ENCODE measurements around the gene KIF13A.
"Not testable (repeated sequence)": the region's sequence is repeated elsewhere in the genome, so short reads cannot be mapped to it uniquely, and the experiment has no call there.

The KIF13A gene

DNA sequence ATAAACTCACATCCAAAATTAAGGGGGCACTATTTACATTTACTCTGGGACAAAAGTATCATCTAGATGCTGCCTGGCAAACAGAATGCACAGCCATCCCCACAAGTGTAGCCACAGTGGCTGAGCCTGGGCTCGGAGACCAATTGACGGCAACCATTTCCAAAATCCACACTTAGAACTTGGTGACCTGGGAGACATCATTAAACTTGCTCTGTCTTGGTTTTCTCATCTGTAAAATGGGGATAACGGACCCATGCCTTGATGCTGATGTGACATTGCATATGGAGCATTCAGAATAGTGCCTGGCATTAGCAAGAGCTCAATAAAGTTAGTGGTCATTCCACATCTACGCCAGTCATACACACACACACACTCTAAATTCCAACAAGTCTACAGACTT, 140.7 kb downstream of the KIF13A start:
- no peak for DNase-seq (ENCODE audit: low read depth in 2 of 2)

DNA sequence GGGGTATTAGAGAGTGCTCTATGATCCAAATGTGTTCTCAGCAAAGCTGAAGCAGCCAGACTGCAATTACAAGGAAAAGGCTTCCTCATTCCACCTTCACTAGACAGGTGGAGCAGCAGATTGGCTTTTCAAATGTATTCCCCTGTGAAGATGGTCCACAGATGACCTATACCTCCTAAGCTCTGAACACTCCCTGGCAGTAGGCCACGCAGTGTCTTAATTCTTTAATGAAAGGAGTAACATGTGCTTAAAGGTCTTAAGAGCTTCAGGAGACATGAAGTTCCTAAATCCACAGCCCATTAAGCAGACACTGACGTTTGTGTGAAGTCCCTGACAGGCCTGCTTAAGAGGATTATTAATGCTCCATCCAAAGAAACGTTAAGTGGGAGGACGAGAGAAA, 141.8 kb downstream of the KIF13A start:
- DNase-seq (ENCODE audit: low read depth in 2 of 2) = no peak

DNA sequence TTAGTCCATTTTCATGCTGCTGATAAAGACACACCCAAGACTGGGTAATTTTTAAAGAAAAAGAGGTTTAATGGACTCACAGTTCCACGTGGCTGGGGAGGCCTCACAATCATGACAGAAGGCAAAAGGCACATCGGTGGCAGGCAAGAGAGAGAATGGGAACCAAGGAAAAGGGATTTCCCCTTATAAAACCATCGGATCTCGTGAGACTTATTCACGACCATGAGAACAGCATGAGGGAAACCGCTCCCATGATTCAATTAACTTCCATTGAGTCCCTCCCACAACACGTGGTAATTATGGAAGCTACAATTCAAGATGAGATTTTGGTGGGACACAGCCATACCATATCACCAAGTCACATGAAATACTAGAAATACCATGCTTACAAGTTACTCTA, 142.5 kb downstream of the KIF13A start:
- not testable (repeated sequence) for DNase-seq (ENCODE audit: low read depth in 2 of 2)

DNA sequence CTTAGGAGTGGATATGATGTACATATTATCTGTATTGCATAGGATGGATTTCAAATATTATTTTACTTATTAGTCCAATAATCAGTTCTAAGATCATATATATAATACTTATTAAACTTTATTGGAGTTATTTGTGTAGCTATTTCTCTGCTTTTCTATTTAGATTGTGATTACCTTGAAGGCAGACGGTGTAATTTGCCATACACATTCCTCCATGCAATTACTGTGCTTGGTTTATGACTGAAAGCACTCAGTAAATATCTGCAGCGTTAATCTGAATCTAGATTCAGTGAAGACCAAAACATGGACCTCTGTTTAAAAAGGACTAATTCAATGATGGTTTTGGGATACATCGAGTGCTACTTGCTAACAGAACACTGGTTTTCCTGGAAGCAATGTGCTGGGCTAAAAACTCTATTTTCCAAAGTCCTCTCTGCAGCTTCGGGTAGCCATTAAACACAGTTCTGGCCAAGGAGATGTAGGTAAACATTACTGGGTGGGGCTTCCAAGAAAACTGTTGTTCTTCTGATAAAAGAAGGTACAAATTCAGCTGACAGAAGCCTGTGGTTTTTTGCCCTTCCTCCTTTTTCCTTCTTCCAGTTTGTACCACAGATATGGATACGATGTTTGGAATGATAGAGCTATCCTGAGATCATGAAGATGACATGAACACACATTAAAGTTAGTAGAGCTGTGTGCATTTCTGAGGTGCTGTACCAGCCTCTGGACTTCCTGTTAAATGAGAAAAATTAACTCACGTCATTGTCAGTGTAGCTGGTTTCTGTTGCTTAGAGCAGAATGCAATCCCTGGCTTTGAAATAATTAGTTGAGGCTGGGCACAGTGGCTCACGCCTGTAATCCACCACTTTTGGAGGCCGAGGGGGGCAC, 144.3 kb downstream of the KIF13A start:
- DNase-seq (ENCODE audit: low read depth in 2 of 2) = no peak

DNA sequence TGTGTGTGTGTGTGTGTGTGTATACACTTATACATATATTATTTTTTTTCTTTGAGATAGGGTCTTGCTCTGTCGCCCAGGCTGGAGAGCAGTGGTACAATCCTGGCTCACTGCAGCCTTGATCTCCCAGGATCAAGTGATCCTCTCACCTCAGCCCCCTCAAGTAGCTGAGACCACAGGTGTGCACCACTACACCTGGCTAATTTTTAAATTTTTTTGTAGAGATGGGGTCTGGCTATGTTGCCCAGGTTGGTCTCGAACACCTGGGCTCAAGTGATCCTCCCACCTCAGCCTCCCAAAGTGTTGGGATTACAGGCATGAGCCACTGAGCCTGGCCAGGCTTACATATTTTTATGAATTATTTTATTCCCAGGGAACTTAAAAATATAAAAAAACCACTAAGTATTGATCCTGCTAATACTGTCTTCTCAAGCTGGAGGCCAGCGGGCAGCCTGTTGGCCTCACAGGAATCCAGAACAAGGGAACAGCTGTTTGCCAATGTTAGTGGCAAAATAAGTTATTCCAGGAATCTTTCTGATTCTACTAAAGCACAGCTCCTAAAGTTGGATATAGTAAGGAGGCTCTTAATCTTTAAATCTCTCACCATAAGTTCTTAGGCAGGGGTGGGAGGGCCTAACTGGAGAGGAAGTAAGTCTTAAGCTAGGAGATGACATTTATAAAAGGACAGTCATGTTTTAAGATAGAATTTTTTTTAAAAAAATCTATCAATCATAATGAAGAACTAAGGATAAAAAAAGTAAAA, 145.2 kb downstream of the KIF13A start:
- DNase-seq (ENCODE audit: low read depth in 2 of 2) = no peak

DNA sequence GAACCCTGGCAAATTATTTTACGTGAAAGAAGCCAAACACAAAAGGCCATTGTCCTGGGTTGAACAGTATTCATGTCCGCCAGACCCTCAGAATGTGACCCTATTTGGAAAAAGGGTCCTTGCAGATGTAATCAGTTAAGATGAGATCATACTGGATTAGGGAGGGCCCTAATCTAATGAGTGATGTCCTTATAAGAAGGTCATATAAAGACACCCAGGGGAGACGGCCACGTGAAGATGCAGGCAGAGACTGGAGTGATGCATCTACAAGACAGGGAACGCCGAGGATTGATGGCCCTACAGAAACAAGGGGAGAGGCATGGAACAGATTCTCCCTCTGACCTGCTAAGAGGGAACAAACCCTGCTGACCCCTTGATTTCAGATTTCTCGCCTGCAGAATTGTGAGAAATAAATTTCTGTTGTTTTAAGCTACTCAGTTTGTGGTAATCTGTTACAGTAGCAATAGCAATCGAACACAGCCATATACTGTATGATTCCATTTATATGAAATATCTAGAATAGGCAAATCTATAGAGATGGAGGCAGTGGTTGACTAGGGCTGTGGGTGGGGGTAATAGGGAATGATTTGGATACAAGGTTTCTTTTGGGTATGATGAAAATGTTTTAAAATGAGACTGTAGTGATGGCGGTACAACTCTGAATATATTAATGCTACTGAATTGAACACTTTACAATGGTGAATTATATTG, 147.8 kb downstream of the KIF13A start:
- DNase-seq (ENCODE audit: low read depth in 2 of 2) = no peak

DNA sequence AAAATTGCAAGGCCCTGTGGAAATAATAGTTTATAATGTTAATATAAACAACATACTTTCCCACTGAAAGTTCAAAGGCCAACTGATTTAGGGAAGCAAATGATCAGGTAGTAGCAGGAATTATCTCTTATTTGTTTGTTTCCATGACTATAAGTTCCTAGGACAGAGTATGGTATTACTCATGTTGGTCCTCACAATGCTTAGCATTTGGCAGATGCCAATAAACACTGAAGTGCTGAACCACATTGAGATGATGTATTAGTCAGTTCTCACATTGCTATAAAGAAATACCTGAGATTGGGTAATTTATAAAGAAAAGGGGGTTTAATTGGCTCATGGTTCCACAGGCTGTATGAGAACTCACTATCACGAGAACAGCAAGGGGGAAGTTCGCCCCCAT, 151.1 kb downstream of the KIF13A start:
- no peak for DNase-seq (ENCODE audit: low read depth in 2 of 2)

DNA sequence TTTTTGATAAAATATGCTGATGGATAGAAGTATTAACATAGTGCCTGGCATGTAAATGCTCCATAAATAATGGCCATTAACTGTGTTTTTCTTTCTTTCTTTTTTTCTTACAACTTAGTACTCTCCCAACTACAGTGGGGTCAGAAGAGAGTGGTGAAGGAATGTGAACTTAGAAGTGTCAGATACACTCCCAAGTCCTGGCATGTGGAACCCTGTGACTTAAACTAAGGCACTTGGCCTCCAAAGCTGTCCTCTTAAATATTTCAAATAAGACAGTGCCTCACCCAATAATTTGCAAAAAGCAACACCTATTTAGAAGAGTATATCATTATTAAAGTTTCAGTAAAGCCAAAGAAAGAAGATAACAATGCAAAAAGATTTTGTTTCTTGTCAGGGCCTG, 151.7 kb downstream of the KIF13A start:
- no peak for DNase-seq (ENCODE audit: low read depth in 2 of 2)

DNA sequence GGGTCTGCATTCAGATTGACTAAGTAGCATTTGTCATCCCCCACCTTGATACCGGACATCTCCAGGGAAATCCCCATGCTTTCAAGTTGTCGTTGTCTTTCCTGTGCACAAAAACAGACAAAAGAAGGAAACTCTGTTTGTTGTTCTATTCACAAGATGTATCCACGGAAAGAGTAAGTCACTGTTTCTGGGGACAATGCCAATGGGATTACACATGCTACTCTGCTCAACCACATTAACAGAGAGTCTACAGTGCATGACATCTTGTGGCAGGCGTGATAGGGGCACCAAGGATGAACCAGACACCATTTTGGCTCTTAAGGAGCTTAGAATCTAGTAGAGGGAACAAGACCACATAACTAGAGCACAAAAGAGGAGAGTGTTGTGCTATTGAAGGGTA, 156.3 kb downstream of the KIF13A start:
- no peak for DNase-seq (ENCODE audit: low read depth in 2 of 2)

DNA sequence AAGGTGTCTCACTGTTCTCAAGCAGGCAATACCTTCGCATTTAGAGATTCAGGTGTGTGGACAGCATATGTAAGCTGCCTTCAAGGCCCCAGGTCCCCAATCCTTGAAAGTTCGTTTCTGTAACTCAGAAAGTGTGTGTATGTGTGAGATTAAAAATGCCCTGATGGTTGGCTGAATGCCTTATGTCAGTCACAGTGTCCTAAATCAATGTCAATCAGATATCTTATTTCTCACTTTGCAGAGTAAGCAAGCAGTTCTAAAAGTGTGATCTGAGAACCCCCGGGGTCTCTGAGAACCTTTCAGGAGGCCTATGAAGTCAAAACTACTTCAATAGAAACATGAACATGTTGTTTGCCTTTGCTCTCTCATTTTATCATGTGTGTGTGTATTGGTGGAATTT, 157.5 kb downstream of the KIF13A start:
- no peak for DNase-seq (ENCODE audit: low read depth in 2 of 2)

DNA sequence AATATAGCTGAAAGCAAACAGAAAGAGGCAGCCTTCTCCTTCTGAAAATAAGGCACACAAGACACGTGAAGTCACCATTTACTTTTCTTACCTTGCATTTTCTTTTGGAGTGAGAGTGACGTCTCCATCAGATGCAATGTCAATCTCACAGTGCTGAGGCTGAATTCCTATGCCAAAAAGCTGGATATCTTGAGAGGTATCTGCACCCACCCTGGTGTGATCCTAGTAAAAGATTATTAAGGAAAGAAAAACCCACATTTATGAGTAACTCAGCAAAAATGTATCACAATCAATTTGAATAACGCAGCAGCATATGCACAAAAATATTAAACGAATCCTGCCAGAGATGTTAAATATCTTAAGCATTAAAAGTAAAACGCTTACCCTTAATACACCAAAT, 159.3 kb downstream of the KIF13A start:
- no peak for DNase-seq (ENCODE audit: low read depth in 2 of 2)

DNA sequence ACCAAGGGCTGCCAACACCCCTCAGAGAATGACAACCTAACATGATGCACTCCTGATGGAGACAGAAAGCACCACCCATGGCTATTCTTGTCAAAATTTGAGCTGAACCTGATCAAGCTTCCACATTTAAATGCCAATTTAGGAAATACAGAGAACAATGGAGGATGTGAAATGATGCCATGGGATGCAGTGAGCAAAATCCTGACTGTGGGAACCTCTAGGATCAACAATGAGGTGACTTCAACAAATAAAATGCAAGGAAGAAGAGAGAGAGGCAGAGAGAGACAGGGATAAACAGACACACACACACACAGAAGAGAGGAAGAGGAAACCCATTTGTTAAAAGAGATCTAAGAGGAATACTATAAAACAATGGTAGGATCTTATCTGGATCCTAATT, 161.1 kb downstream of the KIF13A start:
- DNase-seq (ENCODE audit: low read depth in 2 of 2) = no peak

DNA sequence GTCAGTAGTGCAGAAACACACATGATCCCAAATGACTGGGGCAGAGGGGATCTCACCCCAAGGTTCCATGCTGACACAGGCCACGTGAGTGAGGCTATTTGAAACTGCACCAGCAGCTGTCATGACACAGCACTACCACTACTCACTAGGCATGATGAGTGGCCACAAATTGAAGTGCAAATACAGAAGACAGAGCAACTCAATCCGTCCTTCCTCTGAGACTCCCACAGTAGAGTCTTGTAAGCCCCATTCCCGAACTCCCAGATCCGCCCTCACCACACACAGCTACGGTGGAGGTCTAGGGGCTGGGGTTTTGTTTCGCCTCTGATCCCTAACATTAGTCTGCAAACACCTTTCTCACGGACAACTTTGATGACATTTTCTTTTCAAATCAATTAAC, 167.4 kb downstream of the KIF13A start:
- DNase-seq (ENCODE audit: low read depth in 2 of 2) = no peak

DNA sequence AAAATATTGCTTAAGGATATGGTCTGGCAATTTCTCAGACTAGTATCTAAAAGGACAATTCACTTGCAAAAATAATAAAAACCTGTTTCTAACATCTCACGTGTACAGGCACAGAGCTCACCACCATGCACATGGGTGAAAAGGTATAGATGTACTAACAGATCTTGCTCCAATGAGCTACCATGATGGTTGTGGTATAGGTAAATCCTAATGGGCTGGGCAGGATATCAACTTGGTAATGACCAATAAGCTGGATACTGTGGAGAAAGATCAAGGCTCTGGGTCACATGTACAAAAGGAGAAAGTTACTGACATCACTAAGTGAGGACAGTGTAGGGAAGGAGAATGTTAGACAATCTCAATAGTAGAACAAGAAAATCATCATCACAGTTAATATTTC, 169.7 kb downstream of the KIF13A start:
- DNase-seq (ENCODE audit: low read depth in 2 of 2) = no peak

DNA sequence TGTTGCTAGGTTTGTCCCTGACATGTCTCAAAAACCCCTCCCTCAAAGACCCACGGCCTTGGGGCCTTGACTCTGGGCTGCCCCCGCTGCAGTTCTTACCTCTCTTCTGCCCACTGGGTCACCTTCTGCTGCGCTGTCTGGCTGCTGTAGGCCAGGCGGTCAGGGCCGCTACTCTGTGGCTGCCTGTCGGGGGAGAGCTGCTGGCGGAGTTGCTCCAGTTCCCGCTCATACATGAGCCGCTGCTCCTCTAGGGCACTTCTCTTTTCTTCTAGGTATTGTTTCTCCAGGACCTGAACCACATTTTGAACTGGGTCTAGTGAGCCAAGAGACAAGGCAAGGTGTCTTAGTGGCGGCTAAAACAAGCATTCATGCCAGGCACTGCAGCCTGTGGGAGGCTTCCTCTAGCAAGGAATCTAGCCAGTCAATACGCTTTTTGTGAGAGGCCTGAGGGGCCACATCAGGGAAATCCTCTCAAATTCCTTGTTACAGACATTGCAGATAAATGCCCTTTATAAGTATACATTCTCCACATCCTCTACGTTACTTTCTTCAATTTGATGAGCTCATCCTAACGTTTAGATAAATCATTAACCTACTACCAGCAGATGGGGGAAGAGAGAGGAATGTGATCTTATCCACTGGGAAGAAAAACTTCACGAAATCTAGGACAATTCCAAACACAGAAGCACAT, 170.4 kb downstream of the KIF13A start:
- no peak for DNase-seq (ENCODE audit: low read depth in 2 of 2)

DNA sequence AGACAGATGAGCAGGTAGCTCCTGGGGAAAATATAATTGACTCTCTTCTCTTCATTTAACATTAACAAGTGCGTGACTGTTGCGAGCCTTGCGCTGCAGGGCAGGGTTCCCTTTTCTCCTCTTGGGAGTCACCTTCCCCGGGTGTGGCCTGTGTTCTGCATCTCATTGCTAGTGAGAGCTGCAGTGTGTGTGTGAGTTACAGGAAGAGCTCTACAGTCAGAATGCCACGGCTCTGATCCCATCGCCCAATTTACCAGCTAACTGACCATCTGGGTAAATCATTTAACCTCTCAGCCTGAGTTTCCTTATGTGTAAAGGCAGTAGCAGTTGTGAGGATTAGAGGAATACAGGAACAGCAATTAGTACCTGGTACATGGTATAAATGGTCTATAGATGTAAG, 173.9 kb downstream of the KIF13A start:
- no peak for DNase-seq (ENCODE audit: low read depth in 2 of 2)

DNA sequence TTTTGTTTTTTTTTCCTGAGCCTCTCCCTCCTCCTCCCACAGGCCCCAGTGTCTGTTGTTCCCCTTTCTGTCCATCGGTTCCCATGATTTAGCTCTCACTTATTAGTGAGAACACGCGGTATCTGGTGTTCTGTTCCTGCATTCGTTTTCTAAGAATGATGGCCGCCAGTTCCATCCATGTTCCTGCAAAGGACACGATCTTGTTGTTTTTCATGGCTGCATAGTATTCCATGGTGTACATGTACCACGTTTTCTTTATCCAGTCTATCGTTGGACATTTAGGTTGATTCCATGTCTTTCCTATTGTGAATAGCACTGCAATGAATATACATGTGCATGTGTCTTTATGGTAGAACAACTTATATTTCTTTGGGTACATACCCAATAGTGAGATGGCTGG, 175.1 kb downstream of the KIF13A start:
- no peak for DNase-seq (ENCODE audit: low read depth in 2 of 2)

DNA sequence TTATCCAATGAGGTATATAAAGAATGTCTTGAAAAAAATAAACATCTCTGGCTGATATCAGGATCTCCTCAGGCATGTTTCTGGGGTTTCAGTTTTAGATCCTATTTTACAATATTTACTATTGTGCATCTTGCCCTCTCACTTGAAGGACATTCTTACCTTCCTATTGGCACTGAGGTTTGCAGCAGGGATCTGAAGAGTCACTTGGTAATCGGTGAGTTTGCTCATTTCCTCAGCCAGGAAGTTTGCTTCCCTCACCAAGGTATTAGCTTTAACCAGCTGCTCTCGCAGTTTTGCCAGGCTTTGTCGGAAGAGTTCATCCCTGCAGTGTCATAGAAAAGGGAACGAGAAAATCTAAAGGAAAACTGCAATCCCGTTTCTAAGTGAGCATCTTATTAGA, 178.8 kb downstream of the KIF13A start:
- no peak for DNase-seq (ENCODE audit: low read depth in 2 of 2)

DNA sequence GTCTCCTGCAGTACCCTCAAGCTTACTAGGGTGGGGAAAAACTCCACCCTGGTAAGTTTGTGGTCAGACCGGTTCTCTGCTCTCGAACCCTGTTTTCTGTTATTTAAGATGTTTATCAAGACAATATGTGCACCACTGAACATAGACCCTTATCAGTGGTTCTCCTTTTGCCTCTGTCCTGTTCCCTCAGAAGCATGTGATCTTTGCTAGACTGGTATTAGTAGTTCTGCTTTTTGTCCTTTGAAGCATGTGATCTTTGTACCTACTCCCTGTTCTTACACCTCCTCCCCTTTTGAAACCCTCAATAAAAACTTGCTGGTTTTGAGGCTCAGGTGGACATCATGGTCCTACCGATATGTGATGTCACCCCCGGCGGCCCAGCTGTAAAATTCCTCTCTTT, 180.0 kb downstream of the KIF13A start:
- DNase-seq (ENCODE audit: low read depth in 2 of 2) = not testable (repeated sequence)

DNA sequence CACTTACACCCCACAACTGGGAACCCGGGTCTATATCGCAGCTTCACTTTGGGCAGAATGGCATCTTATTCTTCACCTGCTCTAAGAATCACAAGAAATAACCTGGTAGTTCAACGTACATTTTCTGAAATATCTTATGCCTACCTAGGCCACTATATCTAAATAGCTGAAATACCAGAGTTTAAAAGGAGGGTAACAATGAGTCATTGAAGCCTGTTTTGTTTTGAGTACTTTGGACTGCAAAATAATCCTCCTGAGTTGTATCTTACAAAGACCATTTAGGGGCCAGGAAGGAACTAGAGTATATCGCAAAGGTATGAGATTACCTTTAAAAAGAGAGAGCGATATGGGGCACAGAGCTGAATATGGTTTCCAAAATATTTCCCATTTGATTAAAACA, 184.0 kb downstream of the KIF13A start:
- no peak for DNase-seq (ENCODE audit: low read depth in 2 of 2)

DNA sequence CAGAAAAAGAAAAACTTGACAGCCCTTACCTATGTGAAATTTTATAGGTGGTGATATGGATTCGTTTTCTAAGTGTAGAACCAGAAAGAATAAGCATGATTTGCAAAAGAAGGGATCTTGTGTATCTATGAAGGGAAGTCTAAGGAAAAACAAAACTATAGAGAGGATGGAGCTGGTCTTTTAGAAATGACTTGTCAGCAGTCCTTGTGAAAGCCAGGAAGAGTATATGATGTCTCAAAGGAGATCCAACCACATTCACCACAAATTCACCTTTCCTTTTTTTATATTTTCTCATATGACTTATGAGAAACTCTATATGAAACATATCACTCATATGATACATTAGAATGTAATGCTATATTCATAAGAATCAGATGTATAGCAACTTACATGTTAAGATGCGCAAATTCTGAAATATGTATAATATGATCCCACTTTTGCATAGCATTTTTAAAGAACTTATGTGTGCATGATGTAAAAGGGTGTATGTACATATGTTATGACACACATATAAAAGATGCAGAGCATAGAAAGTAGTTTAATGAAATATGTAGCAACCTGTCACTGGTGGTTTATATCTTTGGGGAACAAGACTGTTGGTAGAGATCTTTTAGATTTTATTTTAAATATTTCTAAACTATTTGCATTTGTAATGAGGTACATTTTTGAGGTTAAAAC, 188.8 kb downstream of the KIF13A start:
- no peak for DNase-seq (ENCODE audit: low read depth in 2 of 2)
